ENCODE results near the gene C6orf132.

The C6orf132 gene, protein sequence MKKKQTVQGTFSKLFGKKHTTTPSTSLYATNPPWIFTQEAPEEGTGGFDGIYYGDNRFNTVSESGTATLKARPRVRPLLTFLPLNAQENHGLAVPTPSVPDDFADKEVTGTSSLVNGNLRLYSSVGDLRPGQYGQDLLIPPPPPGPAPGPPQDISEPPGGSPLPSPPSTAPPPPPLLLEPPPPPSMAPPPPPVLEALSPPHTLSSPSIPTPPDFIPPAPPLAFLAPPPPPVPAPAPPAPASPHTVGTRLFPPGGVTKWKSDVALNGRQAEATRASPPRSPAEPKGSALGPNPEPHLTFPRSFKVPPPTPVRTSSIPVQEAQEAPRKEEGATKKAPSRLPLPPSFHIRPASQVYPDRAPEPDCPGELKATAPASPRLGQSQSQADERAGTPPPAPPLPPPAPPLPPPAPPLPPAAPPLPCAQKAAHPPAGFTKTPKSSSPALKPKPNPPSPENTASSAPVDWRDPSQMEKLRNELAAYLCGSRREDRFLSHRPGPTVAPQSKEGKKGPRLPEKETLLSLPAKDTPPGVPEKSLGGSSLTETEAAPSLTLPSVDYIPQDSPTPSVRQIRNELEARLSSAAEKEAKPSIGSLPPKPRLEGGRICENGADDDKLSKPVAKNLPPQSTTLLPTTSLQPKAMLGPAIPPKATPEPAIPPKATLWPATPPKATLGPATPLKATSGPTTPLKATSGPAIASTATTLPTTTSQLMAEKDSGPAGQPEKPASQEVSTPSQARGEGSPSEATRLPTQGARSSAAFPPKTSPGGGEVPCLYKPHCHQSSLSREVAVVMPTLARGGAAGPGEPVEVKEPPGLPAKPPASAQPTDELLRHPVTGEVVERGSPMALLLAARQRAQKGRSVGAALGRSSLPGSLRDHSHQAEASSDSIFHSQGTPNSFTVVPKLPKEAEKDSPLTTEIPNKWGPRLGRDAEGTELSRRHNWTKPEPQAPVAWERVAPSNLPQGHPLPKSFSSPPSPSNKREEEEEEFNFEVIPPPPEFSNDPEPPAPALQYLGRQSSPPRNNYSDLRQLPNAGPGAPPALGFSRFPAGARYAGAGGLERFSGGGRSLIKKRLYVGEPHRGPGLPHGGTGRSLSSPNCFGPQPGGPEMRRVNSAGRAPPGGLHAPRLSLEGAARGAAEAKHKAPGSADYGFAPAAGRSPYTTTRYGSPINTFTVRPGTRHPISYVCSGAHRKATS

DNA sequence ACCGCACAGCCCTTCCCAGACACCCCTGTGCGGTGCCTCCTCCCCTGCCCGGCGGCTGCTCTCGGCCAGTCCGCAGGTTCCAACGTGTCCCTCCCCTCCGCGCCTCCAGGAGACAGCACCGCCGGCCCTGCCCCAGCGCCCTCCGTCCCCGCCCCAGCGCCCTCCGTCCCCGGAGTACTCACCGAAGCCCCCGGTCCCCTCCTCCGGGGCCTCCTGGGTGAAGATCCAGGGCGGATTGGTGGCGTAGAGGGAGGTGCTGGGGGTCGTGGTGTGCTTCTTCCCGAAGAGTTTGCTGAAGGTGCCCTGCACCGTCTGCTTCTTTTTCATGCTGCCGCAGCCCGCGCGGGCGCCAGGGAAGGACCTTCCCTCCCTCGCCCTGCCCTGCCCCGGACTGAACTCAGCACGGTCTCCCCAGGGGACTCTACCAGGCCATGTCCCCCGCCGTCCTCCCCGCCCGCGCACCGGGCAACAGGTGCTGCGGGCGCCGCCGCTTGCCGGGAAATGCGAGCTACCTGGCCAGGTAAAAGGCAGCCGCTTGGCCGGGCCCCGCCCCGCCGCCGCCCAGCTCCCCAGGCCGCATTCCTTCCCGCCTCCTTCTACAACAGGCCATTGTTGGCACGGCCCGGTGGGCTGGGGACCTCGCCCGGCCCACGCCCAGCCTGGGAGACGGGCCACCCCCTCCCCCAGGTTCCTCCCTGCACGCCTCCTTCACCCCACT is at the start of gene C6orf132:
Gene C6orf132, minus strand, starts transcription at position 503 of the 718 bp plus-strand sequence. Its CDS starts 176 bp downstream, at position 327.
- H3K4me3 ChIP-seq (ENCODE audit: low read depth, low read length), result no peak within 1 kb of the TSS
- TF ChIP-seq, protein P1, sequence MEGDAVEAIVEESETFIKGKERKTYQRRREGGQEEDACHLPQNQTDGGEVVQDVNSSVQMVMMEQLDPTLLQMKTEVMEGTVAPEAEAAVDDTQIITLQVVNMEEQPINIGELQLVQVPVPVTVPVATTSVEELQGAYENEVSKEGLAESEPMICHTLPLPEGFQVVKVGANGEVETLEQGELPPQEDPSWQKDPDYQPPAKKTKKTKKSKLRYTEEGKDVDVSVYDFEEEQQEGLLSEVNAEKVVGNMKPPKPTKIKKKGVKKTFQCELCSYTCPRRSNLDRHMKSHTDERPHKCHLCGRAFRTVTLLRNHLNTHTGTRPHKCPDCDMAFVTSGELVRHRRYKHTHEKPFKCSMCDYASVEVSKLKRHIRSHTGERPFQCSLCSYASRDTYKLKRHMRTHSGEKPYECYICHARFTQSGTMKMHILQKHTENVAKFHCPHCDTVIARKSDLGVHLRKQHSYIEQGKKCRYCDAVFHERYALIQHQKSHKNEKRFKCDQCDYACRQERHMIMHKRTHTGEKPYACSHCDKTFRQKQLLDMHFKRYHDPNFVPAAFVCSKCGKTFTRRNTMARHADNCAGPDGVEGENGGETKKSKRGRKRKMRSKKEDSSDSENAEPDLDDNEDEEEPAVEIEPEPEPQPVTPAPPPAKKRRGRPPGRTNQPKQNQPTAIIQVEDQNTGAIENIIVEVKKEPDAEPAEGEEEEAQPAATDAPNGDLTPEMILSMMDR (IDR thresholded peaks at IDR 0.05; ENCODE audit: low read depth, low read length, missing control alignments), result no peak
- no peak for DNase-seq (ENCODE audit: low read depth)

DNA sequence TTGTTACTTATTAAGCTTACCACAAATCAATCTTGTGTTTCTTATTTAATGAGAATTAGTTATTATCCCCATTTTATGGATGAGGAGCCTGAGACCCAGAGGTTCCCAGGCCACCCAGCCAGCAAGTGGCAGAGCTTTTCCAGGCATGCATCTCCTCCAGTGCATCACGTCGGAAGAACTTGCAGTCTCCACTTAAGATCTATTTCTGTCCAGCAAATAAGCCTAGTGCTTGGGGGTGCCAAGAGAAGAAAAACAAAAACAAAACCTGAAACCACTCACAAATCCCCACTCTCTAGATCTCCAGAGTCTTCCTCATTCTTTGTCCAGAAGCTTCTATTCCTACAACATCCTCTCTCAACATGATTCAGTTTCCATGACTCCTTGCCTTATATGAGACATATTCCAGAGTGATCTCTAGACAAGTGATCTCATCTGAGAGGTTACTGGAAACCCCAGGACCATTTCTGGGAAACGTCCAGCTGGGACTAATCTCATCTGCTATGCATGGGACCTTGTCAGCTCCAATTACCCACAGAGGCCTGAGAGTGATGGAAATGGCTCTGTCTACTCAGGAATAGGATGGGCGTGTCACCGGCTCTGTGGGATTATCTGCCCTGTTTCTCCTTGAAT is 48.2 kb upstream of the C6orf132 start:
- TF ChIP-seq, protein P1 (IDR thresholded peaks at IDR 0.05; ENCODE audit: low read depth, low read length, missing control alignments), result no peak
- DNase-seq (ENCODE audit: low read depth), result no peak

DNA sequence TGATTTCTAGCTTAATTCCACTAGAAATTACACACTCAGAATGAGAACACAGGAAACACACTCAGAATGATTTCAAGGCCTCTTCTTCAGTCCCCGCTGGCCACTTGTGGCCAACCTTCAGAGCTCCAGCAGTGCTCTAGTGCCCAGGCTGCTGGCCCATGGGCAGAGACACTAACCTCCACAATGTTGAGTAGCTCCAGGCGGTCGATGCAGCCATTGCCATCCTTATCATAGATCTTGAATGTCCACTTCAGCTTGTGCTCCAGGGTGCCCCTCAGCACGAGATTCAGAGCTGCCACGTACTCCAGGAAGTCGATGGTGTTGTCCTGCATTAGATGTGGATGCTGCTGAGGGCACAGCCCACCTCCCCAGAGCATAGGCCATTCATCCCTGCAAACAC is 46.0 kb upstream of the C6orf132 start:
- no peak for DNase-seq (ENCODE audit: low read depth)
- TF ChIP-seq, protein P1 (IDR thresholded peaks at IDR 0.05; ENCODE audit: low read depth, low read length, missing control alignments), result no peak
- no peak overlapping the region for H3K4me3 ChIP-seq (ENCODE audit: low read depth, low read length)

More for the DNA sequence above, 48.2 kb upstream of the C6orf132 start:
- H3K4me3 ChIP-seq (ENCODE audit: low read depth, low read length), result no peak overlapping the region

DNA sequence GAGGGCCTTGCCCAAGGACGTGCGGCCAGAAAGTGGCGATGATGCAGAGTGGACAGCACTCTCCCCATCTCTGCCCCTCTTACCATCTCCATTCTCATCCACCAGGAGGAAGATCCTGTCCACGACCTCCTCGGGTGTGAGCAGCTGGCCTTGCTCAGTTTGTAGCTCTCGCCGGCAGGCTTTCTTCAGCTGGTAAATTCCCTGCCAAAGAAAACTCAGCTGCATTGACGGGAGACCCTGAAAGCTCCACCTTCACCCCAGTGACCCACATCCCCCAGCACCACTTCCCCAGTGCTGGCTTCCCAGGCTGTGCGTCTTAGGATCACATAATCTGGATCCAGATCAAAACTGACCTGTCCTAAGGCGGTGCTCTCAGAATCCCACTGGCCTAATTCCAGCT is 43.2 kb upstream of the C6orf132 start:
- DNase-seq (ENCODE audit: low read depth), result no peak
- TF ChIP-seq, protein P1 (IDR thresholded peaks at IDR 0.05; ENCODE audit: low read depth, low read length, missing control alignments), result no peak

DNA sequence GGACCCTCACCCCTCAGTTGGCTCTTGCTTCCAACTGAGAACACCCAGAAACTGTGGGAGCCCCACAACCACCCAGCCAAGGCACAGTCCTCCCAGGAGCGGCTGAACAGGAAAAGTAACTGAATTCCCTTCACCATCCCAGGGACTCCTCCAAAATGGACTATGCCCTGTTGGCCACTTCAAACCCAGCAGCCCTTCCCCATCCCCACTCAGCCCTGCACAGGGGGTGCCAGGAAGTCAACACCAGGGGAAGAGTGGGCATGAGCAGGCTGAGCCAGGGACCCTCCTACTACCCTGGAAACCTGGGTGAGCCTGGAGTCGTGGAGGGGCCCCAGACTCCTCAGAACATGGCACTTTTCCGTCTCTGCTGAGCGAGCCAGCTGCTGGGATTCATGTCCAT is 42.1 kb upstream of the C6orf132 start:
- TF ChIP-seq, protein P1 (IDR thresholded peaks at IDR 0.05; ENCODE audit: low read depth, low read length, missing control alignments), result no peak
- no peak overlapping the region for H3K4me3 ChIP-seq (ENCODE audit: low read depth, low read length)
- no peak for DNase-seq (ENCODE audit: low read depth)

More for the DNA sequence above, 43.2 kb upstream of the C6orf132 start:
- H3K4me3 ChIP-seq (ENCODE audit: low read depth, low read length), result no peak overlapping the region

DNA sequence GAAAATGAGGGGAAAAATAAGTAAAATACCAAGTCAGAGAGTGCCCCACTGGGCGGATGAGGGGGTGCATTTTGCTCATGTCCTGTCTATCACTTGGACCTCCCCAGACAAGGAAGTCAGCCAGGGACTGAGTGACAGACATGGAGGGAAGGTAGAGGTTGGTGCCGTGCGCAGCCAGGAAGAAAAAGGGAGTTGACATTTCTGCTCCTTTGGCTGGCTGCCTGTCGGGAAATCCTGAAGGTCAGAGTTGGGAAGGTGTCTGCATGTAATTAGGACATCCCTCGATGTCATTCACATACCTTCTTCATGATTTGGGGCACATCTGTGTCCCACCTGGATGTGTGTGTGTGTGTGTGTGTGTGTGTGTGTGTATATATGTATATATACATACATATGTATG is 39.7 kb upstream of the C6orf132 start:
- DNase-seq (ENCODE audit: low read depth), result no peak
- TF ChIP-seq, protein P1 (IDR thresholded peaks at IDR 0.05; ENCODE audit: low read depth, low read length, missing control alignments), result no peak
- no peak overlapping the region for H3K4me3 ChIP-seq (ENCODE audit: low read depth, low read length)
